Panc1 (cell line): ENCODE data around the gene NMNAT3.

Experiments
- POLR2AphosphoS5 ChIP-seq: IDR thresholded peaks from 2 replicates; pipeline ENCODE4 v1.6.1; 2012; ENCODE audit warnings: mild to moderate bottlenecking, low read depth, low read length, moderate library complexity
- TF ChIP-seq, protein P1 (sequence below): fragments of 450-650 bp; IDR thresholded peaks from 2 replicates; pipeline ENCODE4 v1.5.1; 2017; ENCODE audit warnings: mild to moderate bottlenecking

DNA sequence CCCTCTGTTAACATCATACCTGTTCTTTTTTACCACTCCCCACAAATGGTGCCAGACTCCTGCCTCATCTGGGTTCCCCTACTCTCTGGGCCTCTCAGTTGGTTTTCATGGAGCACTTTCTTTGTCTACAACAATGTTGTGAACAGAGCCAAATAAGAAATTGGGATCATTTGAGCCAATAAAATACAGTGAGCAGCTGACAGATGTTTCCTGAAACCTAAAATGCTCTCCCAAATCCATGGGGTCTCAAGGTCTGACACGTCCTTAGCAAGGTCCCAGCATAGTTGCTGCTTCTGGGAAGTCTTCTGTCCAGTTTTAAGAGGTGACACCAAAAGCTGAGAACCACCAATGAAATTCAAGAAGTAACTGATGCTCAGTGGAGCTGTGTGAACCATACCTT is 1.7 kb downstream of the NMNAT3 start:
- TF ChIP-seq, protein P1, sequence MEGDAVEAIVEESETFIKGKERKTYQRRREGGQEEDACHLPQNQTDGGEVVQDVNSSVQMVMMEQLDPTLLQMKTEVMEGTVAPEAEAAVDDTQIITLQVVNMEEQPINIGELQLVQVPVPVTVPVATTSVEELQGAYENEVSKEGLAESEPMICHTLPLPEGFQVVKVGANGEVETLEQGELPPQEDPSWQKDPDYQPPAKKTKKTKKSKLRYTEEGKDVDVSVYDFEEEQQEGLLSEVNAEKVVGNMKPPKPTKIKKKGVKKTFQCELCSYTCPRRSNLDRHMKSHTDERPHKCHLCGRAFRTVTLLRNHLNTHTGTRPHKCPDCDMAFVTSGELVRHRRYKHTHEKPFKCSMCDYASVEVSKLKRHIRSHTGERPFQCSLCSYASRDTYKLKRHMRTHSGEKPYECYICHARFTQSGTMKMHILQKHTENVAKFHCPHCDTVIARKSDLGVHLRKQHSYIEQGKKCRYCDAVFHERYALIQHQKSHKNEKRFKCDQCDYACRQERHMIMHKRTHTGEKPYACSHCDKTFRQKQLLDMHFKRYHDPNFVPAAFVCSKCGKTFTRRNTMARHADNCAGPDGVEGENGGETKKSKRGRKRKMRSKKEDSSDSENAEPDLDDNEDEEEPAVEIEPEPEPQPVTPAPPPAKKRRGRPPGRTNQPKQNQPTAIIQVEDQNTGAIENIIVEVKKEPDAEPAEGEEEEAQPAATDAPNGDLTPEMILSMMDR, result no peak
- TF ChIP-seq POLR2AphosphoS5, result no peak
